KBM-7 (cell line): ENCODE measurements around the gene PDPR.
"Not testable (repeated sequence)": the region's sequence is repeated elsewhere in the genome, so short reads cannot be mapped to it uniquely, and the experiment has no call there.

Source experiments
- DNase-seq: peaks from one replicate; pipeline ENCODE4 v3.0.0-alpha.2; 2015
- in situ Hi-C: fragments of 300-500 bp; cut with MboI; formaldehyde crosslinking; loops from 2 replicates; pipeline ENCODE4 v1.14.3; 2020; ENCODE audit warnings: low sequenced_read_pairs, low pct_unique_long_range_greater_than_20kb, mixed read lengths

PDPR gene

DNA sequence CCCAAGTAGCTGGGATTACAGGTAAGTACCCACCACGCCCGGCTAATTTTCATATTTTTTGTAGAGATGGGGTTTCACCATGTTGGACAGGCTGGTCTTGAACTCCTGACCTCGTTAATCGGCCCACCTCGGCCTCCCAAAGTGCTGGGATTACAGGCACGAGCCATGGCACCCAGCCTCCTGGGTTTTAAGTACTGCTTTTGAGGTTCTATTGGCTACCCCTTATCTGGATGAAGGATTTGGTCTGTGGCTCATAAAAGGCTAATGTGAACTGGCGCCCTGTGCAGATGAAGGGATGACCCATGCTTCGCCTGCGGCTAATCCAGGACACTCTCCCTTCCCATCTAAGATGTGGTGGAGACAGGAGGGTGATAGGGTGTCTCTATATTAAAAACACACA, 85.0 kb downstream of the PDPR start:
- DNase-seq, in situ Hi-C loops: not testable (repeated sequence)

GRCh38 chr16:70200063-70200462, 85.9 kb downstream of the PDPR start:
- DNase-seq, in situ Hi-C loops: not testable (repeated sequence)

GRCh38 chr16:70203508-70203907, 89.4 kb downstream of the PDPR start:
- DNase-seq, in situ Hi-C loops: not testable (repeated sequence)

- DNase-seq, in situ Hi-C loops: not testable (repeated sequence)
Measured at GRCh38 chr16:70204010-70204409, 89.9 kb downstream of the PDPR start.

DNA sequence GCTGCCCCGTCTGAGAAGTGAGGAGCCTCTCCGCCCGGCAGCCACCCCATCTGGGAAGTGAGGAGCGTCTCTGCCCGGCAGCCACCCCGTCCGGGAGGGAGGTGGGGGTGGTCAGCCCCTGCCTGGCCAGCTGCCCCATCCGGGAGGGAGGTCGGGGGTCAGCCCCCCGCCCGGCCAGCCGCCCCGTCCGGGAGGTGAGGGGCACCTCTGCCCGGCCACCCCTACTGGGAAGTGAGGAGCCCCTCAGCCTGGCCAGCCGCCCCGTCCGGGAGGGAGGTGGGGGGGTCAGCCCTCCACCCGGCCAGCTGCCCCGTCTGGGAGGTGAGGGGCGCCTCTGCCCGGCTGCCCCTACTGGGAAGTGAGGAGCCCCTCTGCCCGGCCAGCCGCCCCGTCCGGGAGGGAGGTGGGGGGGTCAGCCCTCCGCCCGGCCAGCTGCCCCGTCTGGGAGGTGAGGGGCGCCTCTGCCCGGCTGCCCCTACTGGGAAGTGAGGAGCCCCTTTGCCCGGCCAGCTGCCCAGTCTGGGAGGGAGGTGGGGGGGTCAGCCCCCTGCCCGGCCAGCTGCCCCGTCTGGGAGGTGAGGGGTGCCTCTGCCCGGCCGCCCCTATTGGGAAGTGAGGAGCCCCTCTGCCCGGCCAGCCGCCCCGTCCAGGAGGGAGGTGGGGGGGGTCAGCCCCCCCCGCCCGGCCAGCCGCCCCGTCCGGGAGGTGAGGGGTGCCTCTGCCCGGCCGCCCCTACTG, 90.7 kb downstream of the PDPR start:
- DNase-seq, in situ Hi-C loops: not testable (repeated sequence)

GRCh38 chr16:70206382-70206781, 92.2 kb downstream of the PDPR start:
- in situ Hi-C loops, DNase-seq: not testable (repeated sequence)
